HCT116 (cell line): ENCODE data around the gene PRELID1.

ENCODE experiments used
- CBX3 ChIP-seq: IDR thresholded peaks from 2 replicates; pipeline ENCODE4 v1.6.1; 2012; ENCODE audit warnings: low read depth
- EGR1 ChIP-seq: IDR thresholded peaks from 2 replicates; pipeline ENCODE4 v1.6.1; 2012; ENCODE audit warnings: low read depth
- EZH2 ChIP-seq: fragments of 200-600 bp; sonication (generic); IDR thresholded peaks from 2 replicates; pipeline ENCODE4 v1.6.1; 2017; ENCODE audit warnings: antibody characterized with exemption, mixed run types
- FOSL1 ChIP-seq: IDR thresholded peaks from 2 replicates; pipeline ENCODE4 v1.6.1; 2012; ENCODE audit warnings: low read depth
- JUND ChIP-seq: IDR thresholded peaks from 2 replicates; pipeline ENCODE4 v1.6.1; 2012
- POLR2A ChIP-seq: IDR thresholded peaks from 2 replicates; pipeline ENCODE4 v1.7.0; 2011; ENCODE audit warnings: borderline replicate concordance; ENCODE audit not compliant: insufficient read depth, insufficient read length; ENCODE audit errors: extremely low read depth
- POLR2AphosphoS5 ChIP-seq: IDR thresholded peaks from 2 replicates; pipeline ENCODE4 v1.6.1; 2011; ENCODE audit warnings: mild to moderate bottlenecking, low read depth, low read length, moderate library complexity
- RAD21 ChIP-seq: IDR thresholded peaks from 2 replicates; pipeline ENCODE4 v1.6.1; 2012; ENCODE audit warnings: low read depth, mild to moderate bottlenecking
- SP1 ChIP-seq: IDR thresholded peaks from 2 replicates; pipeline ENCODE4 v1.6.1; 2012; ENCODE audit warnings: low read depth
- TCF7L2 ChIP-seq: IDR thresholded peaks from 2 replicates; pipeline ENCODE4 v1.7.0; 2011; ENCODE audit warnings: borderline replicate concordance, inconsistent platforms; ENCODE audit not compliant: insufficient read depth, insufficient read length; ENCODE audit errors: extremely low read depth
- ZNF274 ChIP-seq: fragments of 200-500 bp; sonication (Bioruptor generic); IDR thresholded peaks from 2 replicates; pipeline ENCODE4 v1.6.1; 2014; ENCODE audit warnings: mild to moderate bottlenecking, low read depth, low read length, inconsistent platforms
- TF ChIP-seq, protein P1 (sequence below): IDR thresholded peaks from 2 replicates; pipeline ENCODE4 v1.6.1; 2012
- TF ChIP-seq, protein P2 (sequence below), 3 experiments: fragments of 200-600 bp in 1 of 3; sonication (generic) in 1 of 3; IDR thresholded peaks in 2 of 3; conservative IDR thresholded peaks in 1 of 3; 2 replicates each; pipeline ENCODE4 v1.5.1; 2012 to 2017; ENCODE audit warnings: low read depth in 2 of 3, low read length in 2 of 3, antibody characterized with exemption in 1 of 3, borderline replicate concordance in 1 of 3, control low read depth in 1 of 3, mild to moderate bottlenecking in 1 of 3, mixed read lengths in 1 of 3, mixed run types in 1 of 3, moderate library complexity in 1 of 3; ENCODE audit not compliant: insufficient read depth in 1 of 3
- TF ChIP-seq, protein P3 (sequence below): IDR thresholded peaks from 2 replicates; pipeline ENCODE4 v1.6.1; 2012; ENCODE audit warnings: low read depth

DNA sequence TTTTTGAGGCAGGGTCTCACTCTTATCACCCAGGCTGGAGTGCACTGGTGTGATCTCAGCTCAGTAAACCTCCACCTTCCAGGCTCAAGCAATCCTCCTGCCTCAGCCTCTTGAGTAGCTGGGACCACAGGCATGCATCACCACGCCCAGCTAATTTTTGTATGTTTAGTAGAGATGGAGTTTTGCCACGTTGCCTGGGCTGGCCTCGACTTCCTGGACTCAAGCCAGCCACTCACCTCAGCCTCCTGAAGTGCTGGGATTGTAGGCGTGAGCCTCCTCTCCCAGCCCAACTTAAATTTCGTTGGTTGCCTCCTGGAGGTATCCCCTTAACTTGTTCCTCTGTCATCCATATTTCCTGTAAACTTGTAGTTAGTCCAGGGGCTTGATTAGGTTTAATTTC, 47.3 kb upstream of the PRELID1 start:
- TF ChIP-seq EGR1, result no peak
- TF ChIP-seq POLR2A, result no peak
- TF ChIP-seq POLR2AphosphoS5, result no peak
- TF ChIP-seq RAD21, result no peak
- TF ChIP-seq, protein P1, sequence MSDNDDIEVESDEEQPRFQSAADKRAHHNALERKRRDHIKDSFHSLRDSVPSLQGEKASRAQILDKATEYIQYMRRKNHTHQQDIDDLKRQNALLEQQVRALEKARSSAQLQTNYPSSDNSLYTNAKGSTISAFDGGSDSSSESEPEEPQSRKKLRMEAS, result no peak
- TF ChIP-seq, protein P2, sequence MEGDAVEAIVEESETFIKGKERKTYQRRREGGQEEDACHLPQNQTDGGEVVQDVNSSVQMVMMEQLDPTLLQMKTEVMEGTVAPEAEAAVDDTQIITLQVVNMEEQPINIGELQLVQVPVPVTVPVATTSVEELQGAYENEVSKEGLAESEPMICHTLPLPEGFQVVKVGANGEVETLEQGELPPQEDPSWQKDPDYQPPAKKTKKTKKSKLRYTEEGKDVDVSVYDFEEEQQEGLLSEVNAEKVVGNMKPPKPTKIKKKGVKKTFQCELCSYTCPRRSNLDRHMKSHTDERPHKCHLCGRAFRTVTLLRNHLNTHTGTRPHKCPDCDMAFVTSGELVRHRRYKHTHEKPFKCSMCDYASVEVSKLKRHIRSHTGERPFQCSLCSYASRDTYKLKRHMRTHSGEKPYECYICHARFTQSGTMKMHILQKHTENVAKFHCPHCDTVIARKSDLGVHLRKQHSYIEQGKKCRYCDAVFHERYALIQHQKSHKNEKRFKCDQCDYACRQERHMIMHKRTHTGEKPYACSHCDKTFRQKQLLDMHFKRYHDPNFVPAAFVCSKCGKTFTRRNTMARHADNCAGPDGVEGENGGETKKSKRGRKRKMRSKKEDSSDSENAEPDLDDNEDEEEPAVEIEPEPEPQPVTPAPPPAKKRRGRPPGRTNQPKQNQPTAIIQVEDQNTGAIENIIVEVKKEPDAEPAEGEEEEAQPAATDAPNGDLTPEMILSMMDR (IDR thresholded peaks at IDR 0.05 in 2 of 3, conservative IDR thresholded peaks at IDR 0.05 in 1 of 3; ENCODE audit: borderline replicate concordance in 1 of 3, insufficient read depth in 1 of 3, low read depth in 2 of 3, low read length in 2 of 3), result no peak
- TF ChIP-seq CBX3, result no peak
- TF ChIP-seq EZH2, result no peak
- no peak for TF ChIP-seq FOSL1
- TF ChIP-seq SP1, result no peak
- no peak for TF ChIP-seq TCF7L2
- TF ChIP-seq, protein P3, sequence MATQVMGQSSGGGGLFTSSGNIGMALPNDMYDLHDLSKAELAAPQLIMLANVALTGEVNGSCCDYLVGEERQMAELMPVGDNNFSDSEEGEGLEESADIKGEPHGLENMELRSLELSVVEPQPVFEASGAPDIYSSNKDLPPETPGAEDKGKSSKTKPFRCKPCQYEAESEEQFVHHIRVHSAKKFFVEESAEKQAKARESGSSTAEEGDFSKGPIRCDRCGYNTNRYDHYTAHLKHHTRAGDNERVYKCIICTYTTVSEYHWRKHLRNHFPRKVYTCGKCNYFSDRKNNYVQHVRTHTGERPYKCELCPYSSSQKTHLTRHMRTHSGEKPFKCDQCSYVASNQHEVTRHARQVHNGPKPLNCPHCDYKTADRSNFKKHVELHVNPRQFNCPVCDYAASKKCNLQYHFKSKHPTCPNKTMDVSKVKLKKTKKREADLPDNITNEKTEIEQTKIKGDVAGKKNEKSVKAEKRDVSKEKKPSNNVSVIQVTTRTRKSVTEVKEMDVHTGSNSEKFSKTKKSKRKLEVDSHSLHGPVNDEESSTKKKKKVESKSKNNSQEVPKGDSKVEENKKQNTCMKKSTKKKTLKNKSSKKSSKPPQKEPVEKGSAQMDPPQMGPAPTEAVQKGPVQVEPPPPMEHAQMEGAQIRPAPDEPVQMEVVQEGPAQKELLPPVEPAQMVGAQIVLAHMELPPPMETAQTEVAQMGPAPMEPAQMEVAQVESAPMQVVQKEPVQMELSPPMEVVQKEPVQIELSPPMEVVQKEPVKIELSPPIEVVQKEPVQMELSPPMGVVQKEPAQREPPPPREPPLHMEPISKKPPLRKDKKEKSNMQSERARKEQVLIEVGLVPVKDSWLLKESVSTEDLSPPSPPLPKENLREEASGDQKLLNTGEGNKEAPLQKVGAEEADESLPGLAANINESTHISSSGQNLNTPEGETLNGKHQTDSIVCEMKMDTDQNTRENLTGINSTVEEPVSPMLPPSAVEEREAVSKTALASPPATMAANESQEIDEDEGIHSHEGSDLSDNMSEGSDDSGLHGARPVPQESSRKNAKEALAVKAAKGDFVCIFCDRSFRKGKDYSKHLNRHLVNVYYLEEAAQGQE, result no peak
- no peak for TF ChIP-seq ZNF274
- TF ChIP-seq JUND, result no peak
